K562 (cell line): ENCODE measurements around the gene ACER1.

Source experiments
- EP400 ChIP-seq: fragments of 450-650 bp; IDR thresholded peaks from 2 replicates; pipeline ENCODE4 v1.6.1; 2017; ENCODE audit warnings: antibody characterized with exemption, mild to moderate bottlenecking, moderate library complexity
- ILK ChIP-seq: fragments of 450-650 bp; IDR thresholded peaks from 2 replicates; pipeline ENCODE4 v1.6.1; 2016; ENCODE audit warnings: missing genetic modification characterization, low read depth, mild to moderate bottlenecking, missing compliant biosample characterization, moderate library complexity, borderline replicate concordance
- JUN ChIP-seq, 2 experiments: sonication (generic) in 1 of 2; formaldehyde crosslinking in 1 of 2; IDR thresholded peaks; 2 replicates each; pipeline versions ENCODE4 v1.6.1 to v1.8.0; 2012 to 2022; ENCODE audit warnings: borderline replicate concordance in 2 of 2, mild to moderate bottlenecking in 2 of 2, improper control_type of control experiment in 1 of 2, low read depth in 1 of 2, low read length in 1 of 2, missing genetic modification reagents in 1 of 2
- POLR2A ChIP-seq: fragments of 450-650 bp; conservative IDR thresholded peaks from 2 replicates; pipeline ENCODE4 v1.6.1; 2016
- ZNF311 ChIP-seq: fragments of 250-450 bp; sonication (Bioruptor Pico); IDR thresholded peaks from 2 replicates; pipeline ENCODE4 v1.4.0; 2020; ENCODE audit warnings: mild to moderate bottlenecking, moderate library complexity
- ZSCAN32 ChIP-seq: fragments of 450-650 bp; formaldehyde crosslinking; IDR thresholded peaks from 2 replicates; pipeline ENCODE4 v1.4.0; 2020; ENCODE audit warnings: mild to moderate bottlenecking, moderate library complexity
- TF ChIP-seq, protein P1 (sequence below), 2 experiments: fragments of 450-650 bp; IDR thresholded peaks; 2 replicates each; pipeline ENCODE4 v1.6.1; 2016
- TF ChIP-seq, protein P2 (sequence below): sonication (generic); formaldehyde crosslinking; IDR thresholded peaks from 2 replicates; pipeline ENCODE4 v1.8.0; 2022; ENCODE audit warnings: mild to moderate bottlenecking, missing genetic modification reagents, borderline replicate concordance
- TF ChIP-seq, protein P3 (sequence below): sonication (generic); formaldehyde crosslinking; IDR thresholded peaks from 2 replicates; pipeline ENCODE4 v1.9.0; 2022; ENCODE audit warnings: mild to moderate bottlenecking, missing genetic modification reagents
- TF ChIP-seq, protein P4 (sequence below): fragments of 250-450 bp; sonication (Bioruptor Pico); IDR thresholded peaks from 2 replicates; pipeline ENCODE4 v1.8.0; 2022; ENCODE audit warnings: moderate library complexity, mild to moderate bottlenecking, inconsistent platforms
- TF ChIP-seq, protein P5 (sequence below): fragments of 450-650 bp; IDR thresholded peaks from 2 replicates; pipeline ENCODE4 v1.6.1; 2016; ENCODE audit warnings: antibody characterized with exemption

DNA sequence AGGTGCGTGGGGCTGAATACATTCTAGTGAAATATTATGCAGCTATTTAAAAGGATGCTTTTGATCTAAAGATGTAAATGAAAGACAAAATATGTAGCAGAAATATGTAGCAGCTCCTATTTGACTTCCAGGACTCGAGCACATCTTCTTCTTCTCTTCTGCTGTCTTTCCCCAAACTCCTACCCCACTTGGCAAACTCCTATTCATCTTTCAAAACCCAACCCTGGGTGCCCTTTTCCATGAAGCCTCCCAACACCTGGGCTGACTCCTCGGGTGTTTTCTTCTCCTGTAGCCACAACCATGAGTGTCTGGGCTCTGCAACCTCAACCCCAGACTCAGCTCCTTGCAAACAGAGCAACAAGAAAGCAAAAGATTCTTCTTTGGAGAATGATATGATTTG lies 11.1 kb downstream of the ACER1 start:
- TF ChIP-seq, protein P1, sequence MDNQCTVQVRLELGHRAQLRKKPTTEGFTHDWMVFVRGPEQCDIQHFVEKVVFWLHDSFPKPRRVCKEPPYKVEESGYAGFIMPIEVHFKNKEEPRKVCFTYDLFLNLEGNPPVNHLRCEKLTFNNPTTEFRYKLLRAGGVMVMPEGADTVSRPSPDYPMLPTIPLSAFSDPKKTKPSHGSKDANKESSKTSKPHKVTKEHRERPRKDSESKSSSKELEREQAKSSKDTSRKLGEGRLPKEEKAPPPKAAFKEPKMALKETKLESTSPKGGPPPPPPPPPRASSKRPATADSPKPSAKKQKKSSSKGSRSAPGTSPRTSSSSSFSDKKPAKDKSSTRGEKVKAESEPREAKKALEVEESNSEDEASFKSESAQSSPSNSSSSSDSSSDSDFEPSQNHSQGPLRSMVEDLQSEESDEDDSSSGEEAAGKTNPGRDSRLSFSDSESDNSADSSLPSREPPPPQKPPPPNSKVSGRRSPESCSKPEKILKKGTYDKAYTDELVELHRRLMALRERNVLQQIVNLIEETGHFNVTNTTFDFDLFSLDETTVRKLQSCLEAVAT (IDR thresholded peaks at IDR 0.05), result no peak
- TF ChIP-seq, protein P2, sequence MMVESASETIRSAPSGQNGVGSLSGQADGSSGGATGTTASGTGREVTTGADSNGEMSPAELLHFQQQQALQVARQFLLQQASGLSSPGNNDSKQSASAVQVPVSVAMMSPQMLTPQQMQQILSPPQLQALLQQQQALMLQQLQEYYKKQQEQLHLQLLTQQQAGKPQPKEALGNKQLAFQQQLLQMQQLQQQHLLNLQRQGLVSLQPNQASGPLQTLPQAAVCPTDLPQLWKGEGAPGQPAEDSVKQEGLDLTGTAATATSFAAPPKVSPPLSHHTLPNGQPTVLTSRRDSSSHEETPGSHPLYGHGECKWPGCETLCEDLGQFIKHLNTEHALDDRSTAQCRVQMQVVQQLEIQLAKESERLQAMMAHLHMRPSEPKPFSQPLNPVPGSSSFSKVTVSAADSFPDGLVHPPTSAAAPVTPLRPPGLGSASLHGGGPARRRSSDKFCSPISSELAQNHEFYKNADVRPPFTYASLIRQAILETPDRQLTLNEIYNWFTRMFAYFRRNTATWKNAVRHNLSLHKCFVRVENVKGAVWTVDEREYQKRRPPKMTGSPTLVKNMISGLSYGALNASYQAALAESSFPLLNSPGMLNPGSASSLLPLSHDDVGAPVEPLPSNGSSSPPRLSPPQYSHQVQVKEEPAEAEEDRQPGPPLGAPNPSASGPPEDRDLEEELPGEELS (CRISPR knock-in tag), result no peak
- TF ChIP-seq, protein P3, sequence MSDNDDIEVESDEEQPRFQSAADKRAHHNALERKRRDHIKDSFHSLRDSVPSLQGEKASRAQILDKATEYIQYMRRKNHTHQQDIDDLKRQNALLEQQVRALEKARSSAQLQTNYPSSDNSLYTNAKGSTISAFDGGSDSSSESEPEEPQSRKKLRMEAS (CRISPR knock-in tag), result no peak
- TF ChIP-seq POLR2A (no peak), ILK (tag) (no peak), ZSCAN32 (CRISPR knock-in tag) (no peak), ZNF311 (CRISPR knock-in tag) (no peak), JUN (IDR thresholded peaks at IDR 0.05; ENCODE audit: borderline replicate concordance, low read depth, low read length) (no peak), JUN (CRISPR knock-in tag; IDR thresholded peaks at IDR 0.05; ENCODE audit: borderline replicate concordance) (no peak), EP400 (no peak)
- TF ChIP-seq, protein P4, sequence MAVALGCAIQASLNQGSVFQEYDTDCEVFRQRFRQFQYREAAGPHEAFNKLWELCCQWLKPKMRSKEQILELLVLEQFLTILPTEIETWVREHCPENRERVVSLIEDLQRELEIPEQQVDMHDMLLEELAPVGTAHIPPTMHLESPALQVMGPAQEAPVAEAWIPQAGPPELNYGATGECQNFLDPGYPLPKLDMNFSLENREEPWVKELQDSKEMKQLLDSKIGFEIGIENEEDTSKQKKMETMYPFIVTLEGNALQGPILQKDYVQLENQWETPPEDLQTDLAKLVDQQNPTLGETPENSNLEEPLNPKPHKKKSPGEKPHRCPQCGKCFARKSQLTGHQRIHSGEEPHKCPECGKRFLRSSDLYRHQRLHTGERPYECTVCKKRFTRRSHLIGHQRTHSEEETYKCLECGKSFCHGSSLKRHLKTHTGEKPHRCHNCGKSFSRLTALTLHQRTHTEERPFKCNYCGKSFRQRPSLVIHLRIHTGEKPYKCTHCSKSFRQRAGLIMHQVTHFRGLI, result no peak
- TF ChIP-seq, protein P5, sequence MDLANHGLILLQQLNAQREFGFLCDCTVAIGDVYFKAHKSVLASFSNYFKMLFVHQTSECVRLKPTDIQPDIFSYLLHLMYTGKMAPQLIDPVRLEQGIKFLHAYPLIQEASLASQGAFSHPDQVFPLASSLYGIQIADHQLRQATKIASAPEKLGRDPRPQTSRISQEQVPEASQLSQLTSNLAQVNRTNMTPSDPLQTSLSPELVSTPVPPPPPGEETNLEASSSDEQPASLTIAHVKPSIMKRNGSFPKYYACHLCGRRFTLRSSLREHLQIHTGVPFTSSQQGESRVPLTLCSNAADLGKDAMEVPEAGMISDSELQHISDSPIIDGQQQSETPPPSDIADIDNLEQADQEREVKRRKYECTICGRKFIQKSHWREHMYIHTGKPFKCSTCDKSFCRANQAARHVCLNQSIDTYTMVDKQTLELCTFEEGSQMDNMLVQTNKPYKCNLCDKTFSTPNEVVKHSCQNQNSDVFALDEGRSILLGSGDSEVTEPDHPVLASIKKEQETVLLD, result no peak
